ENCODE measurements around the gene ERG.

DNA sequence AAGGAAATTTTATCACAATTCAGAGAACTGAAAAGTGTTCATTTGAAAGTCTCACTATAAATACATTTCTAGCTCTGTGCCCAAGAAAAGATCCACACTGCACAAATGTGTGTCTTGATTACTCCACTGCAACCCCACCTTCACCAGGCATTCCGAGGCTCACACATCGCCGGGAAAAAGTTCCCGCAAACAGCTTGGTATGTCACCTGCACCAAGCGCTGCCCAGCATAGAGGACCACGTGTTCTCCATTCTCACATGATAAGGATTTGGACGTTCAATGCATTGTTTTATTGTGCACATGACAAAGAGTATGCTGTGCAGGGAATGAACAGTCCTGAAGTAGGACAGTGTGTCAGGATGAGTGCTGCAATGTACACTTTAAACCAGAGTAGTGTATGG lies 70.1 kb downstream of the ERG start:
- TF ChIP-seq, protein P1, sequence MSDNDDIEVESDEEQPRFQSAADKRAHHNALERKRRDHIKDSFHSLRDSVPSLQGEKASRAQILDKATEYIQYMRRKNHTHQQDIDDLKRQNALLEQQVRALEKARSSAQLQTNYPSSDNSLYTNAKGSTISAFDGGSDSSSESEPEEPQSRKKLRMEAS (IDR thresholded peaks at IDR 0.05), result no peak
- TF ChIP-seq HNF4G (IDR thresholded peaks at IDR 0.05) (no peak), TAF1 (conservative IDR thresholded peaks at IDR 0.05) (no peak), GABPA (IDR thresholded peaks at IDR 0.05 in 1 of 2, conservative IDR thresholded peaks at IDR 0.05 in 1 of 2) (no peak), RAD21 (IDR thresholded peaks at IDR 0.05) (no peak), FOXA1 (IDR thresholded peaks at IDR 0.05) (no peak), YY1 (IDR thresholded peaks at IDR 0.05) (no peak), SP1 (IDR thresholded peaks at IDR 0.05) (no peak), RXRA (IDR thresholded peaks at IDR 0.05) (no peak), JUND (IDR thresholded peaks at IDR 0.05) (no peak), HNF4A (conservative IDR thresholded peaks at IDR 0.05) (no peak)
- TF ChIP-seq, protein P2, sequence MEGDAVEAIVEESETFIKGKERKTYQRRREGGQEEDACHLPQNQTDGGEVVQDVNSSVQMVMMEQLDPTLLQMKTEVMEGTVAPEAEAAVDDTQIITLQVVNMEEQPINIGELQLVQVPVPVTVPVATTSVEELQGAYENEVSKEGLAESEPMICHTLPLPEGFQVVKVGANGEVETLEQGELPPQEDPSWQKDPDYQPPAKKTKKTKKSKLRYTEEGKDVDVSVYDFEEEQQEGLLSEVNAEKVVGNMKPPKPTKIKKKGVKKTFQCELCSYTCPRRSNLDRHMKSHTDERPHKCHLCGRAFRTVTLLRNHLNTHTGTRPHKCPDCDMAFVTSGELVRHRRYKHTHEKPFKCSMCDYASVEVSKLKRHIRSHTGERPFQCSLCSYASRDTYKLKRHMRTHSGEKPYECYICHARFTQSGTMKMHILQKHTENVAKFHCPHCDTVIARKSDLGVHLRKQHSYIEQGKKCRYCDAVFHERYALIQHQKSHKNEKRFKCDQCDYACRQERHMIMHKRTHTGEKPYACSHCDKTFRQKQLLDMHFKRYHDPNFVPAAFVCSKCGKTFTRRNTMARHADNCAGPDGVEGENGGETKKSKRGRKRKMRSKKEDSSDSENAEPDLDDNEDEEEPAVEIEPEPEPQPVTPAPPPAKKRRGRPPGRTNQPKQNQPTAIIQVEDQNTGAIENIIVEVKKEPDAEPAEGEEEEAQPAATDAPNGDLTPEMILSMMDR (IDR thresholded peaks at IDR 0.05; ENCODE audit: low read depth, low read length, missing input control), result no peak
- TF ChIP-seq, protein P3, sequence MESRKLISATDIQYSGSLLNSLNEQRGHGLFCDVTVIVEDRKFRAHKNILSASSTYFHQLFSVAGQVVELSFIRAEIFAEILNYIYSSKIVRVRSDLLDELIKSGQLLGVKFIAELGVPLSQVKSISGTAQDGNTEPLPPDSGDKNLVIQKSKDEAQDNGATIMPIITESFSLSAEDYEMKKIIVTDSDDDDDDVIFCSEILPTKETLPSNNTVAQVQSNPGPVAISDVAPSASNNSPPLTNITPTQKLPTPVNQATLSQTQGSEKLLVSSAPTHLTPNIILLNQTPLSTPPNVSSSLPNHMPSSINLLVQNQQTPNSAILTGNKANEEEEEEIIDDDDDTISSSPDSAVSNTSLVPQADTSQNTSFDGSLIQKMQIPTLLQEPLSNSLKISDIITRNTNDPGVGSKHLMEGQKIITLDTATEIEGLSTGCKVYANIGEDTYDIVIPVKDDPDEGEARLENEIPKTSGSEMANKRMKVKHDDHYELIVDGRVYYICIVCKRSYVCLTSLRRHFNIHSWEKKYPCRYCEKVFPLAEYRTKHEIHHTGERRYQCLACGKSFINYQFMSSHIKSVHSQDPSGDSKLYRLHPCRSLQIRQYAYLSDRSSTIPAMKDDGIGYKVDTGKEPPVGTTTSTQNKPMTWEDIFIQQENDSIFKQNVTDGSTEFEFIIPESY (IDR thresholded peaks at IDR 0.05), result no peak
